Measurements from ENCODE around the gene CCDC71L.

GRCh38 chr7:106704000-106704840, 43.3 kb upstream of the CCDC71L start:
- TF ChIP-seq CTCF (IDR thresholded peaks at IDR 0.05 in 4 of 5, conservative IDR thresholded peaks at IDR 0.05 in 1 of 5) (no peak), POLR2A (IDR thresholded peaks at IDR 0.05) (no peak)
